ENCODE measurements around the gene KRI1. TPM values are rescaled to one million over a fixed set of nuclear protein-coding genes. Genes with fewer than 3 reads are reported as not detected.
A peak's percentile ranks its signal among the peaks of the same experiment; 100 is the strongest.

KRI1 gene
- polyA plus RNA-seq, 3 donors, result 3.9 to 21.0 (median 6.1) TPM

- Mint-ChIP-seq H3K4me3 (peak overlapping the region; percentile 89 to 92), H3K4me1 (peaks cover 25% of the 10 kb centered on the region), H3K9me3 (peaks cover 0 to 3% (median 0%) of the 10 kb centered on the region in 7 donors), H3K27me3 (ENCODE audit: low read depth in 3 of 3) (peaks cover under 1 to 9% (median 3%) of the 10 kb centered on the region in 3 donors), H3K36me3 (no peaks in the 10 kb centered on the region), H3K27ac (peak overlapping the region; percentile 87 to 95 (median 92))
- Histone ChIP-seq H3K9ac (ENCODE audit: insufficient read depth, low read length, poor library complexity, severe bottlenecking) (peak overlapping the region; percentile 74), H3K4me2 (replicated peaks; ENCODE audit: extremely low read depth, low read length, poor library complexity, severe bottlenecking) (peak overlapping the region; percentile 97), H3K79me2 (ENCODE audit: insufficient read depth, low read length) (peaks cover 13% of the 10 kb centered on the region), H2AFZ (ENCODE audit: insufficient read depth, low read depth, low read length, poor library complexity, severe bottlenecking) (peak overlapping the region; percentile 41), H3K36me3 (replicated peaks in 1 of 2; ENCODE audit: control insufficient read depth in 1 of 2, insufficient read depth in 2 of 2, low read length in 2 of 2) (no peaks in the 10 kb centered on the region), H4K20me1 (ENCODE audit: insufficient read depth, low read length) (peaks cover 27% of the 10 kb centered on the region), H3K27ac (ENCODE audit: low read depth in 1 of 2, low read length in 2 of 2) (peak overlapping the region; percentile 75 to 79), H3K4me1 (ENCODE audit: control insufficient read depth in 1 of 2, insufficient read depth in 2 of 2, low read length in 2 of 2) (peaks cover 29 to 33% of the 10 kb centered on the region in 2 donors), H3K27me3 (ENCODE audit: control insufficient read depth in 2 of 2, insufficient read depth in 2 of 2, low read length in 2 of 2) (no peaks in the 10 kb centered on the region), H3K4me3 (replicated peaks in 1 of 3; ENCODE audit: low read depth in 2 of 3, low read length in 3 of 3) (peak overlapping the region; percentile 92 to 95 (median 92)), H3K9me3 (replicated peaks in 1 of 2; ENCODE audit: control insufficient read depth in 1 of 2, insufficient read depth in 1 of 2, low read length in 2 of 2) (no peaks in the 10 kb centered on the region)
- 5% methylated on average over 4 of the region's 9 CpGs for WGBS (ENCODE audit: insufficient coverage)
- no peak for TF ChIP-seq CTCF (IDR thresholded peaks at IDR 0.05)
- DNase-seq, result peak; percentile 60 to 71 (median 64)
- intact Hi-C loops (cut with micrococcal nuclease), result loop anchor here in 1 of 2 donors (5.0 kb wide), 1 partner anchor 33 kb away; no protein-coding TSS in a partner anchor
These were observed 38.2 kb upstream of the KRI1 start for GRCh38 chr19:10603873-10604459.

DNA sequence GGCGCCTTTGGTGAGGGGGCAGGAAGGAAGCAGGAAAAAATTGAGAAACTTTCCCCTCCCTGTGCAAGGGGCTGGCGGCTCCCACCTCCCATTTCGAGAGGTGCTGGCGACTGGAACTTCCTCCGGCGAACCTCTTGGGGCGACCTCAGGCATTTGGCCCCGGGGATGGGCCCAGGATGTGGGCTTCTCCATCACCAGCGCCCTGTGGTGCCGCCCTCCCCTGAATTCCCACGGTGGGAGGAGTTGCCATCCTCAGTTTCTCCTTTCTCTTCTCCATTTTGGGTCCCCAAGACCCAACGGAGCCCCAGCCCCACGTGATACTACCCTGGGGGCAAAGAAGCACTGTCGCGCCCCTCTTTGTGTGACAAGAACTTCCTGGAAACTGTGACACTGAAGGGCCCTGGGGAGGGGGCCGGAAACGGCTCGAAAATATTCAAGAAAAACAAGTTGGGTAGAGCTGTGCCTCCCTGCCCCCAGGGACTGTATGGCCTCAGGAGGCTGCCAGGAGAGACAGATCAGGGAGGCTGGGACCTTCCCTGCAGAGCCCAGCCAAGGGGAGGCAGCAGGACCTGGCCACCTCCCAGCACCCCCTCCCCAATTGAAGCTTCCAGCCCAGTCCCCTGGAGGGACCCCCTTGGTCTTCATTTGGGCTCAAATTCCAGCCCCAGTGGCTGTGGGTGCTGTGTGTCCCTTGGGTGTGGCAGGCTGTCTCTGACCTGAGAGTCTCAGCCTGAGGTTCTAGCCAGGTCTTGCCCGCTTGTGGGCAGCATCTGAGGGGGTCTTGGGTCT lies 37.5 kb upstream of the KRI1 start:
- Histone ChIP-seq H4K20me1 (ENCODE audit: insufficient read depth, low read length) (peaks cover 27% of the 10 kb centered on the region), H3K4me3 (replicated peaks in 1 of 3; ENCODE audit: low read depth in 2 of 3, low read length in 3 of 3) (peak overlapping the region; percentile 92 to 95 (median 92)), H3K36me3 (replicated peaks in 1 of 2; ENCODE audit: control insufficient read depth in 1 of 2, insufficient read depth in 2 of 2, low read length in 2 of 2) (no peaks in the 10 kb centered on the region), H3K4me2 (replicated peaks; ENCODE audit: extremely low read depth, low read length, poor library complexity, severe bottlenecking) (peak overlapping the region; percentile 97), H2AFZ (ENCODE audit: insufficient read depth, low read depth, low read length, poor library complexity, severe bottlenecking) (peak overlapping the region; percentile 79), H3K79me2 (ENCODE audit: insufficient read depth, low read length) (peaks cover 13% of the 10 kb centered on the region), H3K27me3 (ENCODE audit: control insufficient read depth in 2 of 2, insufficient read depth in 2 of 2, low read length in 2 of 2) (no peaks in the 10 kb centered on the region), H3K9me3 (replicated peaks in 1 of 2; ENCODE audit: control insufficient read depth in 1 of 2, insufficient read depth in 1 of 2, low read length in 2 of 2) (no peaks in the 10 kb centered on the region), H3K9ac (ENCODE audit: insufficient read depth, low read length, poor library complexity, severe bottlenecking) (peak overlapping the region; percentile 74), H3K27ac (ENCODE audit: low read depth in 1 of 2, low read length in 2 of 2) (peak overlapping the region; percentile 75 to 79), H3K4me1 (ENCODE audit: control insufficient read depth in 1 of 2, insufficient read depth in 2 of 2, low read length in 2 of 2) (peaks cover 29 to 33% of the 10 kb centered on the region in 2 donors)
- WGBS (ENCODE audit: insufficient coverage), result 7% methylated on average over 15 of the region's 19 CpGs
- intact Hi-C loops (cut with micrococcal nuclease), result loop anchor here in 1 of 2 donors (5.0 kb wide), 1 partner anchor 34 kb away; no protein-coding TSS in a partner anchor
- H3K4me3 Mint-ChIP-seq, result peak overlapping the region; percentile 89 to 92
- H3K27ac Mint-ChIP-seq, result peak overlapping the region; percentile 87 to 95 (median 92)
- H3K27me3 Mint-ChIP-seq (ENCODE audit: low read depth in 3 of 3), result peaks cover 1 to 5% (median 3%) of the 10 kb centered on the region in 3 donors
- no peaks in the 10 kb centered on the region for H3K36me3 Mint-ChIP-seq
- peaks cover 26% of the 10 kb centered on the region for H3K4me1 Mint-ChIP-seq
- no peak for TF ChIP-seq CTCF (IDR thresholded peaks at IDR 0.05)
- peak in 1 of 3 donors; percentile 26 for DNase-seq
- peaks cover 0 to 3% (median 0%) of the 10 kb centered on the region in 7 donors for H3K9me3 Mint-ChIP-seq

All from CD14-positive monocyte (primary cell).